Ishikawa (cell line): ENCODE data around the gene TIMM50.

Source experiments
- CEBPB ChIP-seq: IDR thresholded peaks from 2 replicates; pipeline ENCODE4 v1.6.1; 2012
- EP300 ChIP-seq: IDR thresholded peaks from 2 replicates; pipeline ENCODE4 v1.6.1; 2012; ENCODE audit warnings: borderline replicate concordance
- FOXM1 ChIP-seq: IDR thresholded peaks from 2 replicates; pipeline ENCODE4 v1.6.1; 2012; ENCODE audit warnings: low read depth, borderline replicate concordance
- MAX ChIP-seq: IDR thresholded peaks from 2 replicates; pipeline ENCODE4 v1.6.1; 2012
- NFIC ChIP-seq: IDR thresholded peaks from 2 replicates; pipeline ENCODE4 v1.6.1; 2012
- RAD21 ChIP-seq: IDR thresholded peaks from 2 replicates; pipeline ENCODE4 v1.6.1; 2012; ENCODE audit warnings: low read depth
- REST ChIP-seq: IDR thresholded peaks from 2 replicates; pipeline ENCODE4 v1.6.1; 2012; ENCODE audit warnings: low read depth, mild to moderate bottlenecking
- TAF1 ChIP-seq: IDR thresholded peaks from 2 replicates; pipeline ENCODE4 v1.6.1; 2012; ENCODE audit warnings: low read depth, mild to moderate bottlenecking
- USF1 ChIP-seq: IDR thresholded peaks from 2 replicates; pipeline ENCODE4 v1.6.1; 2012
- YY1 ChIP-seq: IDR thresholded peaks from 2 replicates; pipeline ENCODE4 v1.6.1; 2012; ENCODE audit warnings: low read depth
- ZBTB7A ChIP-seq: IDR thresholded peaks from 2 replicates; pipeline ENCODE4 v1.6.1; 2012; ENCODE audit warnings: low read depth

GRCh38 chr19:39498798-39499642 is 18.4 kb downstream of the TIMM50 start, which contains the start of gene DLL3:
- TF ChIP-seq ZBTB7A = no peak
- TF ChIP-seq EP300 = no peak
- TF ChIP-seq USF1 = no peak
- no peak for TF ChIP-seq CEBPB
- TF ChIP-seq YY1 = no peak
- TF ChIP-seq TAF1 = no peak
- TF ChIP-seq NFIC = no peak
- no peak for TF ChIP-seq REST
- TF ChIP-seq FOXM1 = no peak
- no peak for TF ChIP-seq RAD21
- no peak for TF ChIP-seq MAX
